HCEC 1CT (cell line): ENCODE results near the gene C3orf20.
A peak's percentile ranks its signal among the peaks of the same experiment; 100 is the strongest.
"Not testable (repeated sequence)": the region's sequence is repeated elsewhere in the genome, so short reads cannot be mapped to it uniquely, and the experiment has no call there.

Experiments used
- DNase-seq: peaks from one replicate; pipeline ENCODE4 v3.0.0-alpha.2; 2017

The C3orf20 gene

DNA sequence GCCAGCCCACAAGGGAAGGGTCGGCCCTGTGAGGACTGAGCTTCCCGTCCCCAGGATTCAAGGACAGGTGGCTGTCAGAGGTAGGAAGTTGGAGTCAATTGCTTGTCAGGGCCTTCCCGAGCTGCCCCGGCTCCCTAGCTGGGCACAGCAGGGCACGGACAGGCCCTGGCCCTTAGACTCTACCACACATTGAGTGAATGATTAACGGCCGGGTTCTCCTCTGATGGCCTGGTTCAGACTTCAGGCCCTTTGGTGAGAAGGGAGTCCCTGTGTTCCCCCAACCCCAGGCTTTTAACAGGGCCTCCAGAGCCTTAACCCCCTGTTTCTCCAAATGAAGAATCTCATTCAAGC lies 127.4 kb downstream of the C3orf20 start:
- no peak for DNase-seq

DNA sequence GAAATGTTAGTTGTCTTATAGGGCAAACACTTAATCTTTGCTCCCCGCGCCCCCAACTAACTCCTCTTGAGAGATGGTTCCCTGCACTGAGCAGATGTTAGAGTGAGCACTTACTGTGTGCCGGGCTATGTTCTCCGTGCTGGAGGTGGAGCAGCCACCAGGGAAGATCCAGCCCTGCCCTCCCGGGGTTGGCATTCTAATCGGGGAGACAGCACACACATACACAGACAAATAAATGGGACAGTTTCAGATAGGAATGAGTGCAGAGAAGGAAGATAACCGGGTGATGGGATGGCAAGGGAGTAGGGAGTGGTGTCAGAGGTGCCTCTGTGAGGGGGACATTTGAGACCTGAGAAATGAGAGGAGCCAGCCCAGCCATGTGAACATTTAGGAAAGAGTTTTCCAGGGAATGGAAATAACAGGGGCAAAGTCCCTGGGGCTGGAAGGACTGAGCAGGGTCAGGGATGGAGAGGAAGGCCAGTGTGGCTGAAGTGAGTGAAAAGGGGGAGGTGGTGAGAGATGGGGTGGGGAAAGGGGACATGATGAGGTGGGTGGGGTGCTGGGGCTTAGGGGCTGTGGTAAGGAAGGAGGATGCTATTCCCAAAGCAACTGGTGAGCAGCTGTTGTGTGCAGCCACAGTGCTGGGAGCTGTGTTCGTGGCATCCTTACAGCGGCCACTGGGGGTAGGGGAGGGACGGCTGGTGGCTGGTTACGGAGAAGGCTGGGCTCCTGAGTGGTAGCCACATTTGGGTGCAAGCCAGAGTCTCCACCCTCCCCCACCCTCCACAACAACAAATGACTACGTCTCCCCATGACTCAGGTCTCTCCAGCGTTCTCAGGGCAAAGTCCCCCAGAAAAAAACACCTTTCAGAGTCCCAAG lies 128.4 kb downstream of the C3orf20 start:
- DNase-seq, result no peak

GRCh38 chr3:14803981-14804834 lies 129.3 kb downstream of the C3orf20 start:
- no peak for DNase-seq

- no peak for DNase-seq
Observed at GRCh38 chr3:14804835-14805780, 130.2 kb downstream of the C3orf20 start.

DNA sequence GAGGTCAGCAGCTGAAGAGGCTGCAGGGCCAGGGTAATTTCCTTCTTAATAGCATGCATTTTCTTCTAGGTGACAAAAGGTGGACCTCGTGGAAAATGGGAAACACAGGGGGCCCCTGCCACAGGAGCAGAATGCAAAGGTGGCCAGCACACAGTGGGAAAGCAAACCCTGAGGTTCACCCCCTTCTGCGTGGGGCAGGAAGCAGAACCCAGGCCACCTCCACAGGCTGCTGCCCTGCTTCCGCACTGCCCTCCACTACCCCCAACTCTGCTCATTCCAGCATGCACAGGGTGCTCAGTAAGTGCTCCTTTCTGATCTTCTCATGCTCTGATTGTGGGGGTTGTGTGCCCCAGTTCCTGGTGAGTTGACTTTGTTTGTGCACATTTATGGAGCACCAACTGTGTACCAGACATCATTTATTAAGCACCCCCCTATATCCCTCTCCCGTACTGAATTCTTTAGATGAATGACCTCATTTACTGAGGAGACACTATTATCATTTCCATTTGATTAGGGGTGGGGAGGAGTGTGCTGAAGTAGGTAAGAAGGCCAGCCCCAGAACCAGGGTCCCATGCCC lies 131.1 kb downstream of the C3orf20 start:
- no peak for DNase-seq

DNA sequence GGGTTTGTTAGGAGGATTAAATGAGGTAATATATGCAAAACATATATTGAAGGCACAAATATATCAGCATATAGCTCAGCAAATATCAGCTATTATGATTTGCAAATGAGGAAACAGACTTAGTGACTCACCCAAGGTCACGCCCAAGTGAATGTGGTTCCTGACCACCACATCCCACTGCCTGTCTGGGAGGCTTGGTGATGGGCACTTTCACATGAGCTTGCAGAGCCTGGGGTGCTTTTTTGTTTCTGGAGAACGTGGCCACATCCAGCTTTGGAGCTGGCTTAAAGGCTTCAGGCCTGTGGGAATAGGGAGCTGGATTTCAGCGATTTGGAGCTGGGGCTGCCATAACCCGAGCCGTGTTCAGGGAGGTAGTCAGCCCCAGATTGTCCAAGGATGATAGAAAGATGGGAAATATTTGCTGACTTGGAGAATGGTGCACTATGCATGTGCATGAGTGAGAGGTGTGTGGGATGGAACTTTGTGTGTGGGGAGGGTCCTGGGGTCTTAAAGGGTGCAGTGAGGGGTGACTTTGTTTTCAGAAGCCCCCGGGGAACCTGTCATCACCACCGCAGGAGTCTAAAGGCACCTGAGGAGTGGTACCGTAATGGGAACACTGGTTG lies 131.8 kb downstream of the C3orf20 start:
- DNase-seq, result peak; percentile 17

- no peak for DNase-seq
Observed at GRCh38 chr3:14808025-14808424, 133.1 kb downstream of the C3orf20 start.

DNA sequence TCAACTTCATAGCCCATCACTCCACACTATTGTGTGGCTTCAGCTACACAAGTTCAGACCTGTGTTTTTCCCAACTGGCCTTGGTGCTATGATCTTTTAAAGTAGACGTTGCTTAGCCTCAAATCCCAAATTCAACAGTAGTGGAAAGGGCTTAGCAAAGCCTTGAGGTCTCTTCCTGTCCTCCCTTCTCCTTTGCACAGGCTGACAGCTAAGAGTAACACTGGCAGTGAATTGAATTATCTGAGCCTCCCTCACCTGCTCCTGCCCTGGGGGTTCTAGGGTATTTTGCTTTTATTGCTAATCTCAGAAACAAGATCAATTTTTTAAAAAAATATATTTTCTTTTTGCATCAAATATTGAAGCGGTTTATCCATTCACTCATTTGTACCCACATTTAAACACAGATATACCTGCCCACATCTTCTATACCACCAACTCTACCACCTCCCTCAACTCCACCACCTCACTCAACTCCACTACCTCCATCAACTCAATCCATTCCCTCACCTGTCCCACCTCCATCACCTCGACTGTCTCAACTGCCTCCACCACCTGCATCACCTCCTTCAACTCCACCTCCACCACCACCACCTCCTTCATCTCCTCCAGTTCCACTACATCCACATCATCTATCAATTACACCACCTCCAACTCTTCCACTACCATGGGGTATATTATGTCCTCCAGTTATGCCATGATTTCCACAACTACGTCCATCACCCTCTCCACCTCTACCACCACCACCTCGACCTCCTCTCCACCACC lies 133.7 kb downstream of the C3orf20 start:
- no peak for DNase-seq

GRCh38 chr3:14809611-14810010 lies 134.7 kb downstream of the C3orf20 start:
- DNase-seq, result not testable (repeated sequence)

DNA sequence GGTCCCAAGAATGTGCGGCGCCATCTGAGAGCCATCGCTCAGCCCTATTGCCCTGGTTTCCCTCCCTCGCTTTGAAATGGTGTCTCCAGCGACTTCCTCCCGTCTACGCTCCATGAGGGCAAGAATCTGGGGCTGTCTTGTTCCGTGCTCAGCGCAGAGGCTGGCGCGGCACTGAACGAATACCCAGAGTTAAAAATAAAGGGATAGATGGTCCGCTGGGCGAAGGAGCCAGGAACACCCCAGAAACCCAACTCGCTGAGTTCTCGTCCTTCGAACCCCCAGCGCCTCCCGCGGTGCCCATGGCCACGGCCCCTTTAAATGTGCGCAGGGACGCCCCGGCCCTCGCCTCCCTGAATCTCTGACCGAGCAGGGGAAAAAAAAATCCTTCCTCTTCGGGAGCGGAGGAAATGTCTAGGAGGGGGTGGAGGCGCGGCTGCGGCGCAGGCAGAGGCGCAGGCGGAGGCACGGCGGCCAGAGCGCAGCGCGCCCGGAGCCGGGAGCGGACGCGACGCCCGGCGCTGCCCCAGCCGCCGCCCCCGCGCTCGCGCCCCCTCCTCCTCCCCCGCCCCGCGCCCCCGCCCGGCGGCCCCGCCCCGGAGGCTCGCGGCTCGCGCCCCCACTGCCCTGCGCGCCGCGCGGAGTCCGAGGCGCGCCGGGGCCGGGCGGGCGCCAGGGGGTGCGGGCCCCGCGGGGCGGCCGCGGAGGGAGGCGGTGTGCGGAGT lies 135.3 kb downstream of the C3orf20 start:
- DNase-seq, result no peak

GRCh38 chr3:14810801-14811661 lies 136.1 kb downstream of the C3orf20 start:
- no peak for DNase-seq

- DNase-seq, result no peak
Observed at GRCh38 chr3:14811684-14812083, 136.7 kb downstream of the C3orf20 start.

- no peak for DNase-seq
Observed at GRCh38 chr3:14812196-14812790, 137.4 kb downstream of the C3orf20 start.

DNA sequence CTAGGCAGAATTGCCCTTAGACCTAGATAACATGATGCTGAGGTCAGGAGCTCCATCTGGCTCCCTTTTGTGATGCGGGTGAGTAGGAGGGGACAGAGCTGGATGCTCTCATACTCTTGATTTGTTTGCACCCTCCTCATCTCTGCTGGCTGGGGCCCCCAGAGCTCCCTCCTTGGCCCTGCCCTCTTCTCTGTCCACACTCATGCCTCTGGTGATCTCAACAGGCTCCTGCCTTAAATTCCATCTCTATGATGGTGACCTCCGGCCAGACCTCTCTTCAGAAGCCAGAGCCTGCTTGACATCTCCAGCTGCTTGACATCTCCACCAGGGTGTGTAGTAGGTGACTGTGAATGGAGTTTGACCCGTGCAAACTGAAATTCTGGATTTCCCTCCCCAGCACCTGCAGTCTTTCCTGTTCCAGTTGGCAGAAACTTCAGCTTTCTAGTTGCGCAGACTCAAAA lies 139.5 kb downstream of the C3orf20 start:
- DNase-seq, result no peak

- DNase-seq, result no peak
Observed at GRCh38 chr3:14816359-14816758, 141.4 kb downstream of the C3orf20 start.

DNA sequence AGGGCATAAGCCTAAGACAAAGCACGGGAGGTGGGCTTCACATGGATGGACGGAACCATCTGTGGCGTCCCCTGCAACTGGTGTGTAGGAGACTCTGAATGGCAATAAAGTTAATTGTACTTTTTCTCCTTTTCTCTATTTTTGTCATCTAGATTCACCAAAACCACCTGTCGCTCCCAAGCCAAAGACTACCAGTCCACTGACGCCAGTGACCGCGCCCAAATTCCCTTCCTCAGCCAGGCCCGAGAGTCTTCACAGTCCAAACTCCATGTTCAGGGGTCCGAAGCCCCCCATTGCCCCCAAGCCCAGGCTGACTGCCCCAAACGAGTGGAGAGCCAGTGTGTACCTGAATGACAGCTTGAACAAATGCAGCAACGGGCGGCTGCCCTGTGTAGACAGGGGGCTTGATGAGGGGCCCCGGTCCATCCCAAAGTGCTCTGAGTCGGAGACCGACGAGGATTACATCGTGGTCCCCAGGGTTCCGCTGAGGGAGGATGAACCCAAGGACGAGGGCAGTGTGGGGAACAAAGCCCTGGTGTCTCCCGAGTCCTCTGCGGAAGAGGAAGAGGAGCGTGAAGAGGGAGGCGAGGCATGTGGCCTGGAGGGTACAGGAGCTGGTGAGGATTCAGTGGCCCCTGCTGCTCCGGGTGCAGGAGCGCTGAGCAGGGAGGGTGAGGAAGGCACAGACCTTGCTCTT lies 144.0 kb downstream of the C3orf20 start, which contains the start of gene FGD5:
TSS of gene FGD5 (plus strand) at position 159 of the 697 bp plus-strand sequence. CDS start at position 269, 110 bp downstream.
- no peak for DNase-seq

GRCh38 chr3:14819671-14820070 lies 144.7 kb downstream of the C3orf20 start:
- no peak for DNase-seq

- DNase-seq, result no peak
Observed at GRCh38 chr3:14820156-14820555, 145.2 kb downstream of the C3orf20 start.
